RWPE2 (cell line): ENCODE data around the gene GPC1.

ENCODE experiments used
- ATAC-seq: fragments of 200-7000 bp; cut with Tn5 transposase; 3 replicates; pipeline ENCODE4 v1.9.1; 2021; ENCODE audit warnings: low read depth
- DNase-seq: peaks from one replicate; pipeline ENCODE4 v3.0.0-alpha.2; 2020; ENCODE audit warnings: low spot score
- H3K27ac ChIP-seq: fragments of 450-650 bp; 2 replicates; pipeline ENCODE4 v1.5.1; 2017; ENCODE audit warnings: mild to moderate bottlenecking; ENCODE audit not compliant: poor library complexity, severe bottlenecking
- H3K27me3 ChIP-seq: fragments of 250-450 bp; sonication (Bioruptor Pico); 2 replicates; pipeline ENCODE4 v1.5.1; 2021; ENCODE audit warnings: mild to moderate bottlenecking, moderate library complexity; ENCODE audit not compliant: insufficient read depth, poor library complexity, severe bottlenecking
- H3K36me3 ChIP-seq: fragments of 250-450 bp; sonication (Bioruptor Pico); 2 replicates; pipeline ENCODE4 v1.5.1; 2020; ENCODE audit warnings: low read depth, mild to moderate bottlenecking, moderate library complexity
- H3K4me1 ChIP-seq: fragments of 250-450 bp; sonication (Bioruptor Pico); 2 replicates; pipeline ENCODE4 v1.5.1; 2021; ENCODE audit warnings: mild to moderate bottlenecking, moderate library complexity; ENCODE audit not compliant: insufficient read depth, poor library complexity, severe bottlenecking
- H3K4me3 ChIP-seq: fragments of 250-450 bp; sonication (Bioruptor Pico); 2 replicates; pipeline ENCODE4 v1.5.1; 2021; ENCODE audit warnings: mild to moderate bottlenecking, moderate library complexity; ENCODE audit not compliant: severe bottlenecking
- H3K9me3 ChIP-seq: fragments of 250-450 bp; sonication (Bioruptor Pico); 2 replicates; pipeline ENCODE4 v1.5.1; 2021; ENCODE audit warnings: mild to moderate bottlenecking, moderate library complexity; ENCODE audit not compliant: severe bottlenecking
- CTCF ChIP-seq: fragments of 450-650 bp; IDR thresholded peaks from one replicate; pipeline ENCODE4 v1.5.1; 2017; ENCODE audit warnings: mild to moderate bottlenecking, moderate library complexity; ENCODE audit not compliant: poor library complexity, severe bottlenecking

Gene GPC1

GRCh38 chr2:240420206-240421104 lies 15.0 kb upstream of the GPC1 start:
- no peaks in the 10 kb centered on the region for H3K4me1 ChIP-seq
- H3K9me3 ChIP-seq = no peaks in the 10 kb centered on the region
- H3K27me3 ChIP-seq = no peaks in the 10 kb centered on the region
- no peak for DNase-seq
- H3K4me3 ChIP-seq = no peak overlapping the region
- TF ChIP-seq CTCF = no peak
- no peak overlapping the region for H3K27ac ChIP-seq
- no peak for ATAC-seq
- no peaks in the 10 kb centered on the region for H3K36me3 ChIP-seq

GRCh38 chr2:240421381-240421780 lies 14.1 kb upstream of the GPC1 start:
- H3K27me3 ChIP-seq = no peaks in the 10 kb centered on the region
- H3K27ac ChIP-seq = no peak overlapping the region
- no peaks in the 10 kb centered on the region for H3K9me3 ChIP-seq
- TF ChIP-seq CTCF = no peak
- no peak for ATAC-seq
- H3K36me3 ChIP-seq = no peaks in the 10 kb centered on the region
- peaks cover under 1% of the 10 kb centered on the region for H3K4me1 ChIP-seq
- H3K4me3 ChIP-seq = no peak overlapping the region
- DNase-seq = no peak

GRCh38 chr2:240422658-240423329 lies 12.7 kb upstream of the GPC1 start:
- H3K27ac ChIP-seq = no peak overlapping the region
- no peak for TF ChIP-seq CTCF
- H3K27me3 ChIP-seq = no peaks in the 10 kb centered on the region
- ATAC-seq (no peak), DNase-seq (no peak)
- no peak overlapping the region for H3K4me3 ChIP-seq
- no peaks in the 10 kb centered on the region for H3K9me3 ChIP-seq
- H3K36me3 ChIP-seq = no peaks in the 10 kb centered on the region
- H3K4me1 ChIP-seq = peaks cover 10% of the 10 kb centered on the region

- no peak overlapping the region for H3K27ac ChIP-seq
- no peaks in the 10 kb centered on the region for H3K27me3 ChIP-seq
- DNase-seq (no peak), ATAC-seq (no peak)
- TF ChIP-seq CTCF = no peak
- no peaks in the 10 kb centered on the region for H3K36me3 ChIP-seq
- H3K4me1 ChIP-seq = peaks cover 10% of the 10 kb centered on the region
- no peak overlapping the region for H3K4me3 ChIP-seq
- H3K9me3 ChIP-seq = no peaks in the 10 kb centered on the region
Measured at GRCh38 chr2:240423788-240424191, 11.7 kb upstream of the GPC1 start.
